Stimulated activated CD4-positive, alpha-beta T cell treated with anti-CD3 and anti-CD28 coated beads, Interleukin-2, amount 100 ng/mL, for 4 hours (primary cell): ENCODE measurements around the gene PCBP3.

ENCODE experiments used
- DNase-seq: peaks from one replicate; pipeline ENCODE4 v3.0.0-alpha.2; 2020; ENCODE audit warnings: low read depth

PCBP3 gene

DNA sequence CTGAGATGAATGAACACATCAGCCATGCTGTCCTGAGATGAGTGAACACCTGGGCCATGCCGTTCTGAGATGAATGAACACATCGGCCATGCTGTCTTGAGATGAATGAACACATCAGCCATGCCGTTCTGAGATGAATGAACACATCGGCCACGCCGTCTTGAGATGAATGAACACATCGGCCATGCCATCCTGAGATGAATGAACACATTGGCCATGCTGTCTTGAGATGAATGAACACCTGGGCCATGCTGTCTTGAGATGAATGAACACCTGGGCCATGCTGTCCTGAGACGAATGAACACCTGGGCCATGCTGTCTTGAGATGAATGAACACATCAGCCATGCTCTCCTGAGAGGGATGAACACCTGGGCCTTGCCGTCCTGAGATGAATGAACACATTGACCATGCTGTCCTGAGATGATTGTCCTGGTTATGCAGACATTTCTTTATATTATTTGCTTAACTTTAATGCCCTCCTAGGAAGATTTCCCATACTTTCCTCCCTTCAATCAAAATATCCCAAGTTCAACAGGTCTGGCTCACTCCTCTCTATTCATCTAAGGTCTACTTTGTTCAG, 289.5 kb downstream of the PCBP3 start:
- no peak for DNase-seq

- no peak for DNase-seq
These were observed 290.6 kb downstream of the PCBP3 start for GRCh38 chr21:45934085-45934484.

DNA sequence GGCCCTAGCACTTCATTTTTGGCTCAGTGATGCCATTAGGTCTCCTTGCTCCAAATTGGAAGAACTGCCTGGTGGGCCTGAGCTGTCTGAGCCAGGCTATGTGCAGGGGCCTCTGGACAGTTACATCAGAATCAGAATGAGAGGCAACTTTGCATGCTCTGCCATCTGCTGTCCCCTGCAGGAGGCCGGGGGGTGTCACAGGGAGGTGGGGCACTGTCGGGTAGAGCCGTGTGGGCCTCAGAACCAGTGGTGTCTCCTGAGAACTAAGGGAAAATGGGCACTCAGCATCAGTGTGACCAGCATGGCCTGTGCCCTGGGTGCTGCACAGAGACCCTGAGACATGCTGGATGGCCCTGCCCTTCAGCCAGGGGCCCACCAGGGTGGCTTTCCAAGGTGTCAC, 291.0 kb downstream of the PCBP3 start:
- no peak for DNase-seq

DNA sequence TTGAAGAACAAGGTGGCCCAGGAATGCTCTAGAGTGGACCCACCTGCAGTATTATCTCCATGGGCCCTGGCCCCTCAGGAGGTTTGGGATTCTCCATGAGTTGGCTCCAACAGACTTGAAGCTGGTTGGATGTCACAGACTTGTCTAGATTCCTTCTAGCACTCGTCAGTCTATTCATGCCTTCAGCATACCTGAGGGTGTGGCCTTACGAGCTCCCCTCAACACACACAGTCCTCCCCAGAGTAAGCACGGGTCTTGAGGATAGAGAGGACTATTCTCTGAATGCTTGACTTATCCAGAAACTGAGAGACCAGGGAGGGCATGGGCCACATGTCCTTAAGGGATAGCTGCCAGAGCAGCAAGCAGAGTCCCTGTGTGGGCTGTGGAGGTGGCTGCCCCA, 292.1 kb downstream of the PCBP3 start:
- no peak for DNase-seq

GRCh38 chr21:45937721-45938452, 294.4 kb downstream of the PCBP3 start:
- DNase-seq: no peak

- DNase-seq: no peak
These were observed 294.9 kb downstream of the PCBP3 start for GRCh38 chr21:45938453-45938755.

DNA sequence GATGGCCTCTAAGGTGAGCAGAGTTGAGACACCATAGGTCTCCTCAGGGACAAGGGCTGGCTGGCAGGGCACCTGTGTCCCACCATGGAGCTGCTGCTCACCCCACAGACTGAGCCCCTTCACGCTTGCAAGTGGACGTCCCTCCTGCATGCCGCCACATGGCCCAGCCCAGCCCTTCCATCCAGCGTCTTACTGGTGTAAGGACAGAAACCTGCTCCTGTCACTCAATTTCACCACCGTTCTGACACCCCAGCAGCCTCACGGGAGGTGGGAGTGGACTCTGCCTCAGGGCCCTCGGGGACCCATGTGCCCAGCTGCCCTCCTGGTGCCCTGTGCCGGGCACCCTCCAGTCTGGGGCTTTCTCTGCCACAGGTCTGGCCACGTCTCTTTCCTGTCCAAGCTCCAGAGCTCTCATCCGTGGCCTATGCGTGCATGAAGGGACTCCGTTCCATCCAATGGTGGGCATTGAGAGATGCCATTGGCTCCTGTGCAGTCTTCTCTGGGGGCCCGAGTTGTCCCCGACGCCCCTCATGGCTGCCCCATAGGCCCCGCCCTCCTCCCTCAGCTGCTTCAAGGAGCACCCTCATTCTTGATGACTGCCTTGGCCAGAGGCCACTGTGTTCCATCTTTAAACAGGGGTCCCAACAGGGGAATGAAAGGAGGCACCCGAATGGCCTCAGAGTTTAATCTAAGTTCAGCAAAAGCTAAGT, 295.4 kb downstream of the PCBP3 start:
- no peak for DNase-seq

GRCh38 chr21:45939521-45940045, 296.1 kb downstream of the PCBP3 start:
- DNase-seq: no peak

DNA sequence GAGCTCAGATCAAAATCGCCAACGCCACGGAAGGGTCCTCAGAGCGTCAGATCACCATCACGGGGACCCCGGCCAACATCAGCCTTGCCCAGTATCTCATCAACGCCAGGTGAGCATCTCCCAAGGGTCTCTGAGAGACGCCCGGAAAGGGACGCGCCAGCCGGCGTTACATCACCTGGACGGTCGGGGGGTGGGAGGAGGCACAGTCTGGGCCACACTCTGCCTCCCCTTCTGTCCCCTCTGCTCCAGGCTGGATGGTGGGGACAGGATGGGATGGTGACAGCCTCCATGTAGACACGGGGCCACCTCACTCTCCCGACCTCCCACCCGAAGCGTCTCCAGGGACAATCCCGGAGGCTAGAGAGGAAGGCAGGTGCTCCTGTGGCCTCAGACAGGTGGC, 296.6 kb downstream of the PCBP3 start:
- DNase-seq: no peak

DNA sequence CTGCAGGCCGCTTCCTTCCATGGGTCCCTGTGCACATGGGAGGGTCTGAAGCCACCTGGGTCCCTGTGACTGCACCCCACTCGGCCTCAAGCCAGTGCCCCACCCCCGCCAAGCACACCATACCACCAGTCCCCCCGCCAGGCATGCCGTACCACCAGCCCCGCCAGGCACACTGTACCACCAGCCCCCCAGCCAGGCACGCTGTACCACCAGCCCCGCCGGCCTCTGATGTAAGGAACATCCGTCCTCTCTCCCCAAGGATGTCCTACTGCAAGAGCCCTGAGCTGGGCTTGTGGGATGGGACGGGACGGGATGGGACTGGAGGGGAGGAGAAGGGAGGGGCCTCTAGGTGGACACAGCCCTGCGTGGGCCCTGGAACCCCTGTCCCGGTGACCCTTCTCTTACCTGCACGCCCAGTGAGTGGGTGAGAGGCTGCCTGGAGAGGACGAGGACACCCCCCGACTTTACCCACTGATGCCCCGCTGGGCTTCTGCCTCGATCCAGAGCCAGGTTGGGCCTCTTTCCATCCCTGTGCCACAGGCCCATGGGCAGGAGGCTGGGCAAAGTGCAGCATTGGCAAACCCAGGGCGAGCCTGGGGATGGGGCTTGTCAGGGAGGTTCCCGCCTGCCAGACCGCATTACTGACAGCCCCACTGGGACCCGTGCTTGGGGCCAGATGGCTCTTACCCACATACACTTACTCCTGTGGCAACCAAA, 297.3 kb downstream of the PCBP3 start:
- no peak for DNase-seq

GRCh38 chr21:45941338-45941710, 297.8 kb downstream of the PCBP3 start:
- DNase-seq: no peak

DNA sequence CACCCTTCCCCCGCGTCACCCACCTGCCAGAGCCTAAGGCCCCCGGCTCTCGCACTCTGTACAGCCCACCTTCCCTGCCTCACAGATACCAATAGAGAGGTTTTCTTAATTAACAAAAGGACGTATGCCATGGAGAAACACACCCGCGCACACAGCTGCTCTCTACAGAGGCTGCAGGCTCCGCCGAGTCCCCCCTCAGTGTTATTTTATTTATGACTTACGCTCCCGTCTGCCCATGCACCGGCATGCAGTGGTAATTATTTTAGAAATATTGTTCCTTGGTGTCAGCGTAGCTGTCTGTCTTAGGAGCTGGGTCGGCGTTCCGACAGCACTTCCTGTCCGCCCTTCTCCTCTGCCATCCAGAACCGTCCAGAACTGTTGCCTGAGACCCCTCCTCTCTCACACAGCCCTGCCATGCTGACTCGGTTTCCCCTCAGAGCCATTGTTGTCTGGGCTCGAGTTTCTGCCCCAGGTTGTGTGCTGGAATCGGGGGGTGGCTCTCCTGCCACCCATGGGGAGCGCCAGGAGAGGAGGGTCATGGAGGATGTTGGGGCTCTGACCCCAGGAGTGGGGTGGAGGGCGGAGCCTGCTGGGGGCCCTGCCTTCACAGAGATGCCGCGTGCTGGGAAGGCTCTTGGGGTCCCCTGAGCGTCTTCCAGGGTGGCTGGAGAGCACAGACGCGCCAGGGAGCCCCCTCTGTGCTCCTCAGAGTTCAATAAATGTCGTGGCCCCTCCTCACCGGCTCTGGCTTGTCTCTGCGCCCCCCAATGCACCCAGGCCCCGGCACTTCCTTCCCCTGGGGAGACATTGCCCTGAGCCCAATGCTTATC, 298.4 kb downstream of the PCBP3 start:
- no peak for DNase-seq

DNA sequence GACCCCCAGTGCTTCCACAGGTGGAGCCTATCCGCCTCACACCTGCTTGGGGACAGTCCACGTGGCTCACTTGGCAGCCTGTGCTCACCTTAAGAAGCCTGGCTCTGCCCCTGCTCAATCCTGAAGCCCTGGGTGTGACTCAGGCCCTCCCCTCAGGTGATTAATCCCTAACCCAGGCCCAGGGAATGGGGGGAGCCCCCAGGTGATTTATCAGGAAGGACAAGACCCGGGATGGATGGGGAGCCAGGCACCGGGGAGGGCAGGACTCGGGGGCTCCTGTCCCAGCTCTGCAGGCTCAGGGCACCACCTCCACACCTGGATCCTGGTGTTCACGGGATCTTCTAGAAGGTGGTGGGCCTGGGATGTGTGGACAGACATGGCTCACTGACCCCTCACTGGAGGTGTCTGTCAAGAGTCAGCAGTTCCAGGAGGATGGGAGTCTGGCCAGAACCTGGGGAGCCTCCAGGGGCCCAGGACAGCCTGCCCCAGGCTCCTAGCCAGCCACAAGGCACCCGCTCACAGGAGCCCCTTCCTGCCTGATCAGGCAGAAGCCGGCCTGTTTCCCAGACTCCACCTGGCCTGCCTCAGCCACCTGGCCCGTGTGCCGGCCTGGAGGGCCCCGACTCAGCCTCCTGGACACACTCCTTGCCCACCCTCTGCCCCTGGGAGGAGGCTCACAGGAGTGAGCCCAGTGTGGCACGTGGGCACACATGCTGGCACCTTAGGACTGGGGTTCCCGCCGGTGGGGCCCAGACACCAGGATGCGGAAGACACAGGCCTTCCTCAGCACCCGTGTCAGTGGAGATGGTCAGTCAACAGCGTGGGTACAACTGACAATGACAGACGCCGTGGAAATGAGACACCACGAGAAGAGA, 299.5 kb downstream of the PCBP3 start:
- no peak for DNase-seq

DNA sequence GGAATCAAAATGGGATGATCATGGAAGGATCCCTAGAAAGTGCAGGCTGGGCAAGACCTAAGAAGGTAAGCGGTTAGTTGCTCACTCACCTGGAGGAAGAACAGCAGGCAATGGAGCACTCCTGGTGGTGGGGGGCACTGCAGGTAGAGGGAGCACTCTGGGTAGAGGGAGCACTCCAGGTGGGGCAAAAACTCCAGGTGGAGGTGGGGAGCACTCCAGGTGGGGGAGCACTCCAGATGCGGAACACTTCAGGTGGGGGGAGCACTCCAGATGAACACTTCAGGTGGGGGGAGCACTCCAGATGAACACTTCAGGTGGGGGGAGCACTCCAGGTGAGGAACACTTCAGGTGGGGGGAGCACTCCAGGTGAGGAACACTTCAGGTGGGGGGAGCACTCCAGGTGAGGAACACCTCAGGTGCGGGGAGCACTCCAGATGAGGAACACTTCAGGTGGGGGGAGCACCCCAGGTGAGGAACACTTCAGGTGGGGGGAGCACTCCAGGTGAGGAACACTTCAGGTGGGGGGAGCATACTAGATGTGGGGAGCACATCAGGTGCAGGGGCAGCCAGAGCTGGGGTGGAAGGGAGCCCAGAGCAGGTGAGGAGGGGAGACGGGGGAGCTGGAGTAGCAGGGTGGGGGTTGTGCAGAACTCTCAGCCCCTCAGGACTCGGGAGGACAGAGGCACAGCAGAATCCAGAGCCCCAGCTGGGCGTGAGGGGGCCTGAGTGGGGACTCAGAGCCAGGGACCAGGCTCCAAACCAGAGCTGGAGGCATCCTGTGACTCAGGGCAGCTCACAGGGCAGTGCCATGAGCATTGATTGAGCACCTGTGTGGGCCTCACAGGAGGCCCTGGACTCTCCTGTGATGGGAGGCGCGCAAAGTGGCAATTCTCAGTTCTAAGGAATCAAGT, 300.4 kb downstream of the PCBP3 start:
- DNase-seq: no peak

DNA sequence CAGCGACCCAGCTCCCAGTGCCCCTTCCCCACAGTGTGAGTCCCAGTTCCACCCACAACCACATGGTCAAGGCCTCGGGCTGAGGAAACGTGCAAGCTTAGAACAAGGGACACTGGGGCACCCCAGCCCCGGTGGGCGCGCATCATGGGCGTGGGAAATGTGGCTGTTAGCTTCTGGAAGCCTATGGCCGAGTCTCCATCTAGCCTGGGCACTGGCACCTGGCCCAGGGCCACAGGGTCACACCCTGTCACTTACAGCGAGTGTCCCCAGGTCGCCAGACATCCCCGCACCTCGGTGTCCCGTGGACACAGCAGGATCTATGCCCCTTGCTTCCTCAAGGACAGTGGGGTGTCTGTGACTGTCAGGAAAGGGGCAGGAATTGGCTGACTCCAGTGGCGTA, 301.1 kb downstream of the PCBP3 start:
- DNase-seq: no peak

DNA sequence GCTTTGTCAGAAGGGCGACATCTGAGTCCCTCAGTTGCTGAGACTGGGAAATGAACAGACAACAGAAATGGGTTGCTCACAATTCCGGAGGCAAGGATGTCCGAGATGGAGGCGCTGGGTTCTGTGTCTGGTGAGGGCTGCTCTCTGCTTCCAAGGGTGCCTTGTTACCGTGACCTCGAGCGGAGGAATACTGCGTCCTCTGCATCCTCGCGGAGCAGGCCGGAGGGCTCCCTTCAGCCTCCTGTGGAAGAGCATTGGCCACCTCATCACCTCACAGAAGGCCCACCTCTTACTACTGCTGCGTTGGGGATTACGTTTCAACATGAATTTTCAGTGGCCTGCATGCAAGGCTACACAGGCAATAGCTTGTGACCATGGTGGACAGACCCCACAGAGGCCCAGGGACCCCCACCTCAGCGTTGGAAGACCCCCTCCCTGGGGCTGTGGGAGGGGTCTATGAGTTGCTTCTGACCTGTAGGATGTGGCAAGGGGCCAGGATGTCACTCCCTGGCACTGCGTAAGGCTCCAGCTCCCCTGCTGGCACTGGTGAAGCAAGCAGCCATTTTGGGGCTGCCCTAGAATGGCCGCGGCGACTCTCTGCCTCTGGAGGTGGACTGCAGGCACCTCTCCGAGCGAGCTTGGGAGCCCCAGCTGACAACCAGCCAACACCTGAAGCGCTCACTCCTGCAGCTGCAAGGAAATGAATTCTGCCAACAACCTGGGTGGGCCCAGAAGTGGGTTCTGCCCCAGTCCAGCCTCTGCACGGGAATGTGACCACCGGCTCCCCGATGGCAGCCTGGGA, 301.7 kb downstream of the PCBP3 start:
- DNase-seq: no peak

GRCh38 chr21:45945868-45946210, 302.3 kb downstream of the PCBP3 start:
- DNase-seq: no peak

DNA sequence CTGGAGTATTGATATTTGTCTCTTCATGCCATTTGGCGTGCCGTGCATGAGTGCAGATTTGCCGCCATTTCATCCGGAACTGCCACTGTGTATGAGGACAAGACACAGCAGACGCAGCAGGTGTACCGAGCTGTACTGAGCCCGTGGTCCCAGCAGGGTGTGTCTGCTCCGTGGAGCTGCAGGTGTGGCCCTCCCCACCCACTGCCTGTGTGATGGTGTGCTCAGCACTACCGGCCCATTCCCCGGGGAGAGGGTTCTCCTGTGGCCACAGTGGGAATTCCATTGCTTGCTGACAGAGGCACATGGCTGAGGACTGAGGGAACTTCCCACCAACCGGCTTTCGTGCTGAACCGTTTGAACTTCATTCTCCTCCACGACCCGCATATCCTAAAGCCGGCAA, 303.8 kb downstream of the PCBP3 start:
- DNase-seq: no peak

GRCh38 chr21:45947716-45948255, 304.3 kb downstream of the PCBP3 start:
- no peak for DNase-seq
